Neural progenitor cell (in vitro differentiated cells): ENCODE measurements around the gene IQSEC1.

Experiments
- CTCF ChIP-seq: fragments of 200-600 bp; sonication (generic); IDR thresholded peaks from 2 replicates; pipeline ENCODE4 v1.5.1; 2017; ENCODE audit warnings: antibody characterized with exemption, mild to moderate bottlenecking
- EZH2 ChIP-seq: fragments of 200-600 bp; sonication (generic); IDR thresholded peaks from 2 replicates; pipeline ENCODE4 v1.6.1; 2017; ENCODE audit warnings: antibody characterized with exemption, mild to moderate bottlenecking, moderate library complexity
- EZH2phosphoT487 ChIP-seq: fragments of 200-600 bp; sonication (generic); IDR thresholded peaks from 2 replicates; pipeline ENCODE4 v1.6.1; 2017; ENCODE audit warnings: antibody characterized with exemption

- no peak for TF ChIP-seq EZH2phosphoT487
- no peak for TF ChIP-seq CTCF
- TF ChIP-seq EZH2: no peak
These were observed 12.0 kb upstream of the IQSEC1 start for GRCh38 chr3:13085081-13085845.
